ENCODE results near the gene CST7.

Gene CST7

DNA sequence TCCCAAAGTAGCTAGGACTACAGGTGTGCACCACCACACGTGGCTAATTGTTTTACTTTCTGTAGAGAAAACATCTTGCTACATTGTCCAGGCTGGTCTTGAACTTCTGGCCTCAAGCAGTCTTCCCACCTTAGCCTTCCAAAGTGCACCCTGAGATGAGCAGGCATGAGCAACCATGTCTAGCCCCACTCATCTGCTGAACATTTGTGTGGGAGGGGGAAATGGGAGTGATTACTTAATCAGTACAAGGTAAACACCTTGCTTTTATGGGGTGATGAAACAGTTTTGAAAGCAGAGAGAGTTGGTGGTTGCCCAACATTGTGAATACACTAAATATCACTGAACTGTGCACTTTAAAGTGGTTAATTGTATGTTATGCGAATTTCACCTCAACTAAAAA is 38.2 kb downstream of the CST7 start:
- TF ChIP-seq, protein P1, sequence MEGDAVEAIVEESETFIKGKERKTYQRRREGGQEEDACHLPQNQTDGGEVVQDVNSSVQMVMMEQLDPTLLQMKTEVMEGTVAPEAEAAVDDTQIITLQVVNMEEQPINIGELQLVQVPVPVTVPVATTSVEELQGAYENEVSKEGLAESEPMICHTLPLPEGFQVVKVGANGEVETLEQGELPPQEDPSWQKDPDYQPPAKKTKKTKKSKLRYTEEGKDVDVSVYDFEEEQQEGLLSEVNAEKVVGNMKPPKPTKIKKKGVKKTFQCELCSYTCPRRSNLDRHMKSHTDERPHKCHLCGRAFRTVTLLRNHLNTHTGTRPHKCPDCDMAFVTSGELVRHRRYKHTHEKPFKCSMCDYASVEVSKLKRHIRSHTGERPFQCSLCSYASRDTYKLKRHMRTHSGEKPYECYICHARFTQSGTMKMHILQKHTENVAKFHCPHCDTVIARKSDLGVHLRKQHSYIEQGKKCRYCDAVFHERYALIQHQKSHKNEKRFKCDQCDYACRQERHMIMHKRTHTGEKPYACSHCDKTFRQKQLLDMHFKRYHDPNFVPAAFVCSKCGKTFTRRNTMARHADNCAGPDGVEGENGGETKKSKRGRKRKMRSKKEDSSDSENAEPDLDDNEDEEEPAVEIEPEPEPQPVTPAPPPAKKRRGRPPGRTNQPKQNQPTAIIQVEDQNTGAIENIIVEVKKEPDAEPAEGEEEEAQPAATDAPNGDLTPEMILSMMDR (IDR thresholded peaks at IDR 0.05) = no peak
- no peak overlapping the region for H3K4me3 ChIP-seq
- no peak overlapping the region for H3K27ac ChIP-seq
- no peaks in the 10 kb centered on the region for H3K27me3 ChIP-seq
- no peak for DNase-seq
- peaks cover 0 to 13% (median 10%) of the 10 kb centered on the region in 4 donors for H3K4me1 ChIP-seq
- intact Hi-C loops (cut with DNase I; ENCODE audit: low total_unique reads) = no loop called here
- H3K36me3 ChIP-seq = peaks cover 8 to 14% (median 14%) of the 10 kb centered on the region in 3 donors
- no peaks in the 10 kb centered on the region for H3K9me3 ChIP-seq

DNA sequence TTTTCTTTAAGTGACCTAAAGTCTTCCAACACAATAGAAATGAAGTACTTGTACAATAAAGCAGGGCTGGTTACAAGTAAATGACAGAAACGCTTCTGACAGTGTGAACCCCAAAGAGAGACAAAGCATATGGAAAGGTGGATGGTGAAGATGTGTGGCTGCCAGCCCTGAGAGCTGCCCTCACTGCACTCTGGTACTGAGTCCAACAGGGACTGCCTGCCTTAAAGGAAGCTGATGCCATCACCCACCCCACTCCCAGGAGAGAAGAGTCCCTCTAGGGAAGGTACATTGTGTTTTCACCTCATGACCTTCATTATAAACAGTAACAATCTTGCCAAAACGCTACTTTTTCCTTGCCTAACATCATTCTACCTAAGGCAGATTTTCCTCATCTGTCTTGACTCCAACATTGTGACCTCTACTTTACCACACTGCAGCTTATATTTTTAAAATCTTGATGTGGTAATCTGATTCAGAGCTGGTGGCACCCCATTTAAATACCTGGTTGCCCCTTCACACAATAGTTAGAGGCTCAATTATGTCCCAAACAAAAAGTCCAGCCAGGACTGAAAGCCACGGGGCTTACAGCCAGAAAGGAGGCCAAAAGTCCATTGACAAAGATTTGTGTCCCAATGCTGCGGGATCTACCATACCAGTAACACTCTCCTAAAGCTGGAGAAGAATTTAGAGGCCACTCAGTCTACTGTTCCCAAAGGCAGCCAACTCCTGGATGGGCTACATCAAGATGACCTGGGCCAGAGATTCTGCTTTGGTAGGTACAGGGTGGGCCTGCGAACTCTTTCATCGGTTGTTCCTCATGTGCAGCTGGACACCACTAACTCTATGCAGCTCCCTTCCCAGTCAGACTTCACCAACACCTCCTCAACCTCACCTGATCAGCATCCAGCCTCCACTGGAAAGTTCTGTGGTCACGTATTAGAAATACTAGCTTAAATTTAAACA is 39.1 kb downstream of the CST7 start:
- TF ChIP-seq, protein P1 (IDR thresholded peaks at IDR 0.05) = no peak

DNA sequence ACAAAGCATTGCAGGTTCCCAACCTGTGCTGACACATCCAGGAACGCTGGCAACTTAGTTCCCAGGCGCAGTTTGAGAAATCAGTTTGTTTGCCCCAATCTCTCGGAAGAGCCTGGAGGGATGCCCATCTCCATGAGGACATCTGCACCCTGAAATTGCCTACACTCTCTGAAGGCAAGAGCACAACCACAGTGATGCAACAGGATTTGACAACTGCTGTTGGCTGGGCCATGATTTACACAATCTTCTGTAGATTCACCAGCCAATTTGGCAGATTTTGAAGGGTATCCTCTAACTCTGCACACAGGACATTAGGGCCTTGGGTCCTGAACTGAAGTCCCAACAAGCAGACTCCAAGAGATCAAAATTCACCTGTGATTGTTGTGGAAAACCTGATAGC is 40.1 kb downstream of the CST7 start:
- TF ChIP-seq, protein P1 (IDR thresholded peaks at IDR 0.05) = no peak
- Histone ChIP-seq H3K27me3 (no peaks in the 10 kb centered on the region), H3K4me3 (no peak overlapping the region), H3K27ac (no peak overlapping the region), H3K9me3 (no peaks in the 10 kb centered on the region), H3K36me3 (peaks cover 0 to 4% (median 0%) of the 10 kb centered on the region in 3 donors), H3K4me1 (peaks cover 0 to 22% (median 15%) of the 10 kb centered on the region in 4 donors)
- intact Hi-C loops (cut with DNase I; ENCODE audit: low total_unique reads) = no loop called here
- DNase-seq = no peak

More for the DNA sequence above, 39.1 kb downstream of the CST7 start:
- Histone ChIP-seq H3K4me1 (peaks cover 0 to 14% (median 10%) of the 10 kb centered on the region in 4 donors), H3K27ac (no peak overlapping the region), H3K4me3 (no peak overlapping the region), H3K27me3 (no peaks in the 10 kb centered on the region), H3K36me3 (peaks cover 4 to 9% (median 8%) of the 10 kb centered on the region in 3 donors), H3K9me3 (no peaks in the 10 kb centered on the region)
- no peak for DNase-seq
- intact Hi-C loops (cut with DNase I; ENCODE audit: low total_unique reads) = no loop called here

DNA sequence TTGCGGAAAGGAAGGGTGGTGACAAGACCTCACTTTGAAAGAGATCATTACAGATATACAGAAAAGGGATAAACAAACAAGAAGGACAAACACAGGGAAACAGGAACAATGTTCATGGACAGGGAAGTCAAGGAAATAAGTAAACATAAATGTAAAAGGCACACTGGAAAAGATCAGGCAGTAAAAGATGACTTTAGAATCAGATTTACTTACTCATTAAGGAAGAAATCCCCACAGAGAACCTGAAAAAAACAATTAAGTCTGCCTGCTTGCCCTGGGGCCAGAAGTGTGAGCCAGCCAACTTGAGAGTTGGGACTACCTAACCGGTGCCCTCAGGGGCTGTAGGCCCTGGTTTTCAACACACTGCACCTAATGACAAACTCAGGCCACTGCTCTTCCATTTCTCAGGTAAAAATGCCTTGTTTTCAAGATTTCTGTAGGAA is 41.8 kb downstream of the CST7 start:
- no peak overlapping the region for H3K27ac ChIP-seq
- H3K9me3 ChIP-seq = no peaks in the 10 kb centered on the region
- H3K36me3 ChIP-seq = peaks cover 0 to 2% (median 0%) of the 10 kb centered on the region in 3 donors
- no peaks in the 10 kb centered on the region for H3K27me3 ChIP-seq
- TF ChIP-seq, protein P1 (IDR thresholded peaks at IDR 0.05) = no peak
- intact Hi-C loops (cut with DNase I; ENCODE audit: low total_unique reads) = loop anchor here (5.0 to 10.0 kb wide), 2 partner anchors 264 to 416 kb away; partner anchors contain the start of gene GINS1
- H3K4me3 ChIP-seq = no peak overlapping the region
- DNase-seq = no peak
- peaks cover 0 to 33% (median 23%) of the 10 kb centered on the region in 4 donors for H3K4me1 ChIP-seq

DNA sequence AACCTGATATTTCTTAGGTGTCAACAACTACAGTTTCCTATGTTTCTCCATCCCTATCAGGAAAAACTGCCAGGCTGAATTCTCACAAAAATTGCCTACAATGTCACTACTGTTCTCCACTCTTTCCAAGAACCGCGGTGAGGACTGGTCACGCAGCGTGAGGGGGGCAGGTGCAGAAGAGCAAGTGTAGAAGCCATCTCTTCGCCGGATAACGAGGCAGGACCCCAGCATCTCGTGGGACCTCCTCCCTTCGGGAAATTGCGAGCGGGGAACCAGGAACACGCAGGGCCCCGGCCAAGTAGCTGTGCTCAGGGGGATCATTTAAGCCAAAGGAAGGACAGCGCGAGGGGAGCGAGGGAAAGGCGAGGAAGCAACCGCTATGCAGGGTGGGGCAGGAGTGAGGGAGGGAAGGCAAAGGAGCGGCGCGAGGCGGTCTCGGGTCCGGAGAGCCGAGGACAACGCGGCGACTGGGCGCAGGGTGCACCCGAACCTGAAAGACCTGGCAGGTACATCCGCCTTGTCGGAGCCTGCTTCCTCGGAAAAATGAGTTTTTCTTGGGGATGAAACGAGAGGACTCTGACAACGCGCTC is 42.9 kb downstream of the CST7 start:
- H3K4me3 ChIP-seq = peak overlapping the region; percentile 66 to 80
- peaks cover 0 to 33% (median 23%) of the 10 kb centered on the region in 4 donors for H3K4me1 ChIP-seq
- H3K36me3 ChIP-seq = no peaks in the 10 kb centered on the region
- H3K27ac ChIP-seq = peak overlapping the region; percentile 92 to 94
- peak in 1 of 2 donors; percentile 73 for DNase-seq
- H3K9me3 ChIP-seq = no peaks in the 10 kb centered on the region
- intact Hi-C loops (cut with DNase I; ENCODE audit: low total_unique reads) = loop anchor here (5.0 to 10.0 kb wide), 2 partner anchors 263 to 415 kb away; partner anchors contain the start of gene GINS1
- H3K27me3 ChIP-seq = no peaks in the 10 kb centered on the region
- TF ChIP-seq, protein P1 (IDR thresholded peaks at IDR 0.05) = no peak

Measured in tibial artery (tissue), 4 donors.